Body of pancreas (tissue), 4 donors: Measurements from ENCODE around the gene CCDC148. TPM values are rescaled to one million over a fixed set of nuclear protein-coding genes. Genes with fewer than 3 reads are reported as not detected.

ENCODE experiments used
- ATAC-seq: fragments of 150-250 bp; one replicate; pipeline ENCODE4 v1.9.1; 2016
- DNase-seq, 4 donors: peaks; one replicate each; pipeline ENCODE4 v3.0.0-alpha.2; 2019
- H3K27ac ChIP-seq, 4 donors: fragments of 200-600 bp; sonication (generic); 1 replicate in 3 of 4; 2 replicates in 1 of 4; pipeline versions ENCODE4 v1.5.1 to v1.6.1; 2016 to 2019; ENCODE audit warnings: mild to moderate bottlenecking in 1 of 4, mixed read lengths in 1 of 4, moderate library complexity in 1 of 4
- H3K27me3 ChIP-seq, 2 donors: fragments of 200-600 bp; sonication (generic); one replicate each; pipeline ENCODE4 v1.6.0; 2016; ENCODE audit warnings: mild to moderate bottlenecking in 1 of 2
- H3K36me3 ChIP-seq, 2 donors: fragments of 200-600 bp; sonication (generic); replicated peaks in 1 of 2; 2 replicates each; pipeline ENCODE4 v1.5.1; 2016; ENCODE audit warnings: low read depth in 2 of 2; ENCODE audit not compliant: insufficient read depth in 1 of 2
- H3K4me1 ChIP-seq: fragments of 200-600 bp; sonication (generic); one replicate; pipeline ENCODE4 v1.6.0; 2016
- H3K4me3 ChIP-seq, 2 donors: fragments of 200-600 bp; sonication (generic); 1 replicate in 1 of 2; 2 replicates in 1 of 2; pipeline ENCODE4 v1.5.1; 2016 to 2019
- H3K9me3 ChIP-seq, 3 donors: fragments of 200-600 bp; sonication (generic); 1 replicate in 2 of 3; 2 replicates in 1 of 3; pipeline ENCODE4 v1.5.1; 2016
- CTCF ChIP-seq, 7 experiments: fragments of 450-650 bp in 4 of 7; fragments of 200-600 bp in 3 of 7; sonication (generic) in 3 of 7; IDR thresholded peaks; one replicate each; pipeline ENCODE4 v1.5.1; 2016 to 2019; ENCODE audit warnings: antibody characterized with exemption in 7 of 7
- POLR2A ChIP-seq, 3 donors: fragments of 450-650 bp; IDR thresholded peaks; one replicate each; pipeline ENCODE4 v1.6.1; 2016; ENCODE audit warnings: antibody characterized with exemption in 3 of 3, mild to moderate bottlenecking in 2 of 3
- WGBS, 2 donors: methylation state at CpG; one replicate each; pipeline ENCODE4 v1.1.5; 2017; 5-methylcytosine and 5-hydroxymethylcytosine counted together
- intact Hi-C: fragments of 100-400 bp; cut with DNase I; formaldehyde crosslinking; loops from one replicate; pipeline ENCODE4 v1.15.1; 2023
- total RNA-seq, 2 donors: library from RNA; depleted of rRNA; stranded (reverse); fragments of >200 nt; gene quantifications; one replicate each; pipeline ENCODE4 v1.1.0, GENCODE V29; 2016

The CCDC148 gene
- total RNA-seq, 2 donors from 2014 or later: 0.66 to 0.78 TPM

GRCh38 chr2:158242280-158242679, 214.3 kb downstream of the CCDC148 start:
- no peaks in the 10 kb centered on the region for H3K4me1 ChIP-seq
- DNase-seq: no peak
- no peak for ATAC-seq
- H3K27me3 ChIP-seq: no peaks in the 10 kb centered on the region
- H3K36me3 ChIP-seq: no peaks in the 10 kb centered on the region
- no peak for TF ChIP-seq POLR2A (IDR thresholded peaks at IDR 0.05)
- TF ChIP-seq CTCF (IDR thresholded peaks at IDR 0.05): no peak
- H3K9me3 ChIP-seq: no peaks in the 10 kb centered on the region
- intact Hi-C loops: no loop called here
- H3K27ac ChIP-seq: no peak overlapping the region
- no peak overlapping the region for H3K4me3 ChIP-seq
- 59 to 72% methylated on average over 2 of the region's 2 CpGs for WGBS, 2 donors

GRCh38 chr2:158240975-158241374, 215.6 kb downstream of the CCDC148 start:
- Histone ChIP-seq H3K4me1 (no peaks in the 10 kb centered on the region), H3K9me3 (no peaks in the 10 kb centered on the region), H3K27me3 (no peaks in the 10 kb centered on the region), H3K36me3 (no peaks in the 10 kb centered on the region), H3K4me3 (no peak overlapping the region), H3K27ac (no peak overlapping the region)
- intact Hi-C loops: no loop called here
- ATAC-seq (no peak), DNase-seq (no peak)
- TF ChIP-seq POLR2A (IDR thresholded peaks at IDR 0.05) (no peak), CTCF (IDR thresholded peaks at IDR 0.05) (no peak)
- 43 to 50% methylated on average over 2 of the region's 2 CpGs for WGBS, 2 donors

- no peak overlapping the region for H3K4me3 ChIP-seq
- ATAC-seq (no peak), DNase-seq (no peak)
- no peaks in the 10 kb centered on the region for H3K9me3 ChIP-seq
- H3K36me3 ChIP-seq: no peaks in the 10 kb centered on the region
- intact Hi-C loops: no loop called here
- H3K27ac ChIP-seq: no peak overlapping the region
- TF ChIP-seq POLR2A (IDR thresholded peaks at IDR 0.05): no peak
- no peak for TF ChIP-seq CTCF (IDR thresholded peaks at IDR 0.05)
- H3K4me1 ChIP-seq: no peaks in the 10 kb centered on the region
- H3K27me3 ChIP-seq: no peaks in the 10 kb centered on the region
- 90 to 97% methylated on average over 2 of the region's 2 CpGs for WGBS, 2 donors
These were observed 217.3 kb downstream of the CCDC148 start for GRCh38 chr2:158239271-158239670.

- TF ChIP-seq CTCF (IDR thresholded peaks at IDR 0.05) (no peak), POLR2A (IDR thresholded peaks at IDR 0.05) (no peak)
- 83 to 95% methylated on average over 1 of the region's 1 CpG for WGBS, 2 donors
These were observed 222.1 kb downstream of the CCDC148 start for GRCh38 chr2:158234497-158234896.

GRCh38 chr2:158232476-158232875, 224.1 kb downstream of the CCDC148 start:
- no peak for DNase-seq
- 63 to 64% methylated on average over 1 of the region's 1 CpG for WGBS, 2 donors
- intact Hi-C loops: no loop called here
- no peaks in the 10 kb centered on the region for H3K27me3 ChIP-seq
- TF ChIP-seq POLR2A (IDR thresholded peaks at IDR 0.05): no peak
- TF ChIP-seq CTCF (IDR thresholded peaks at IDR 0.05): no peak
- no peak overlapping the region for H3K4me3 ChIP-seq
- no peaks in the 10 kb centered on the region for H3K36me3 ChIP-seq
- no peak for ATAC-seq
- no peaks in the 10 kb centered on the region for H3K9me3 ChIP-seq
- no peak overlapping the region for H3K27ac ChIP-seq
- no peaks in the 10 kb centered on the region for H3K4me1 ChIP-seq

More at GRCh38 chr2:158234497-158234896, 222.1 kb downstream of the CCDC148 start:
- DNase-seq: no peak
- Histone ChIP-seq H3K27me3 (no peaks in the 10 kb centered on the region), H3K4me3 (no peak overlapping the region), H3K4me1 (no peaks in the 10 kb centered on the region), H3K9me3 (no peaks in the 10 kb centered on the region), H3K36me3 (no peaks in the 10 kb centered on the region), H3K27ac (no peak overlapping the region)
- intact Hi-C loops: no loop called here
- no peak for ATAC-seq
